ENCODE measurements around the gene PIP5KL1. TPM values are rescaled to one million over a fixed set of nuclear protein-coding genes. Genes with fewer than 3 reads are reported as not detected.

Gene PIP5KL1
- total and polyA plus RNA-seq, 2 experiments from 2014 or later, result 1.4 to 1.6 TPM

DNA sequence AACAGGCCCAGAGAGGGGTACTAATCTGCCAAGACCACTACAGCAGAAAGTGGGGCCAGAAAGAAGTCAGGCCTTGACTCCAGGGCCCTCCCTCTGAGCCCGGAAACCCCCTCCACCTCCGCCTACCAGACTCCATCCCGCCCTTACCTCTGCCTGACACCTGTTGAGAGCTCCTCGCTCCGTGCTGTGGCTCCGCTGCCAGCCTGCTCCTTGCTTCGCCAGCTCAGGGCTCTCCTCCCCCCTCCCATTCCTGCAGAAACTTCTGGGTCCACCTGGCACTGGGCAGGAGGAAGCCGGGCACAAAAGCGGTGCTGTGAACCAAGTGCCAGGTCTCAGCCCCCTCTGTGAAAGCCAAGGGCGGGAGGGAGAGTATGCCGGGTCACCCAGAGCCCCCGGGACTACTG is 24.8 kb downstream of the PIP5KL1 start:
- no peak for DNase-seq (ENCODE audit: low spot score)
- no peaks in the 10 kb centered on the region for H3K36me3 ChIP-seq (replicated peaks; ENCODE audit: insufficient read depth, low read depth)
- H3K27ac ChIP-seq, result no peak overlapping the region
- H3K4me3 ChIP-seq, result no peak overlapping the region
- H3K27me3 ChIP-seq, result no peaks in the 10 kb centered on the region
- H3K4me2 ChIP-seq, result no peak overlapping the region
- H3K4me1 ChIP-seq (ENCODE audit: insufficient read depth), result peaks cover 21% of the 10 kb centered on the region
- H2AFZ ChIP-seq, result no peak overlapping the region
- no peaks in the 10 kb centered on the region for H3K9me3 ChIP-seq (ENCODE audit: low read depth)
- H3K79me2 ChIP-seq, result no peaks in the 10 kb centered on the region
- H3K9me2 ChIP-seq (replicated peaks; ENCODE audit: insufficient read depth), result no peaks in the 10 kb centered on the region
- no peaks in the 10 kb centered on the region for H4K20me1 ChIP-seq (ENCODE audit: insufficient read depth, poor library complexity, severe bottlenecking)
- TF ChIP-seq EZH2phosphoT487 (IDR thresholded peaks at IDR 0.05; ENCODE audit: low read depth, severe bottlenecking, unreplicated experiment), result no peak
- TF ChIP-seq EZH2 (IDR thresholded peaks at IDR 0.05; ENCODE audit: borderline replicate concordance), result no peak
- TF ChIP-seq CTCF (IDR thresholded peaks at IDR 0.05; ENCODE audit: poor library complexity), result no peak
- WGBS (ENCODE audit: low lambda C conversion rate, missing lambda C conversion rate), result 98% methylated on average over 12 of the region's 12 CpGs

GRCh38 chr9:127905004-127905728 is 25.4 kb downstream of the PIP5KL1 start:
- Histone ChIP-seq H3K36me3 (replicated peaks; ENCODE audit: insufficient read depth, low read depth) (no peaks in the 10 kb centered on the region), H3K9me3 (ENCODE audit: low read depth) (no peaks in the 10 kb centered on the region), H4K20me1 (ENCODE audit: insufficient read depth, poor library complexity, severe bottlenecking) (no peaks in the 10 kb centered on the region), H3K27me3 (no peaks in the 10 kb centered on the region), H3K9me2 (replicated peaks; ENCODE audit: insufficient read depth) (no peaks in the 10 kb centered on the region), H3K79me2 (no peaks in the 10 kb centered on the region), H3K4me1 (ENCODE audit: insufficient read depth) (peaks cover 22% of the 10 kb centered on the region), H3K4me2 (no peak overlapping the region), H2AFZ (peak overlapping the region; percentile 31), H3K27ac (peak overlapping the region; percentile 71), H3K4me3 (no peak overlapping the region)
- no peak for DNase-seq (ENCODE audit: low spot score)
- TF ChIP-seq EZH2phosphoT487 (IDR thresholded peaks at IDR 0.05; ENCODE audit: low read depth, severe bottlenecking, unreplicated experiment), result no peak
- TF ChIP-seq EZH2 (IDR thresholded peaks at IDR 0.05; ENCODE audit: borderline replicate concordance), result no peak
- no peak for TF ChIP-seq CTCF (IDR thresholded peaks at IDR 0.05; ENCODE audit: poor library complexity)
- 77% methylated on average over 5 of the region's 5 CpGs for WGBS (ENCODE audit: low lambda C conversion rate, missing lambda C conversion rate)

DNA sequence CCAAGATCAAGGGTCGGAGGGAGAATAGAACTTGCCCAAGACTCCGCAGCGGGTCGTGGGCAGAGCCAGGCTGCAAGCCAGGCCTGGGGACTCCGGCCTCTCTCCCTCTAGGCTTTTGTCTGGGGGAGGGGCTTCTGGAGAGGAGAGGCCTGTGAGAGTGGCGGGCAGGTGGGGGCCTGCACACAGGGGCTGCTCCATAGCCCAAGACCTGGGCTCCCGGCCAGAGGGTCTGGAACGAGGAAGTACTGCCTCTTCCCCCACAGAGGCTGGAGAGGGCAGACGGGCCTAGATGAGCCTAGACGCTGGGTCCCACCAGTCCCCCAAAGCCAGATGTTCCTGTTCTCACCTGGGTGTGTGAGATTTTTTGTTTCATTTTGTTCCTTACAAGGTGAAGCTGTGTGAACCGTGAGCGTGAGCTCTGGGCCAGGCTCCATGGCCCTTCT is 26.0 kb downstream of the PIP5KL1 start:
- peaks cover 28% of the 10 kb centered on the region for H3K4me1 ChIP-seq (ENCODE audit: insufficient read depth)
- no peaks in the 10 kb centered on the region for H3K27me3 ChIP-seq
- peak; percentile 50 for DNase-seq (ENCODE audit: low spot score)
- no peaks in the 10 kb centered on the region for H3K9me2 ChIP-seq (replicated peaks; ENCODE audit: insufficient read depth)
- peak overlapping the region; percentile 71 for H3K27ac ChIP-seq
- H4K20me1 ChIP-seq (ENCODE audit: insufficient read depth, poor library complexity, severe bottlenecking), result no peaks in the 10 kb centered on the region
- H3K79me2 ChIP-seq, result no peaks in the 10 kb centered on the region
- peak overlapping the region; percentile 31 for H2AFZ ChIP-seq
- TF ChIP-seq CTCF (IDR thresholded peaks at IDR 0.05; ENCODE audit: poor library complexity), result no peak
- TF ChIP-seq EZH2phosphoT487 (IDR thresholded peaks at IDR 0.05; ENCODE audit: low read depth, severe bottlenecking, unreplicated experiment), result no peak
- TF ChIP-seq EZH2 (IDR thresholded peaks at IDR 0.05; ENCODE audit: borderline replicate concordance), result no peak
- no peak overlapping the region for H3K4me2 ChIP-seq
- no peaks in the 10 kb centered on the region for H3K9me3 ChIP-seq (ENCODE audit: low read depth)
- 76% methylated on average over 12 of the region's 12 CpGs for WGBS (ENCODE audit: low lambda C conversion rate, missing lambda C conversion rate)
- no peaks in the 10 kb centered on the region for H3K36me3 ChIP-seq (replicated peaks; ENCODE audit: insufficient read depth, low read depth)
- no peak overlapping the region for H3K4me3 ChIP-seq
